ENCODE measurements around the gene CDK6. TPM values are rescaled to one million over a fixed set of nuclear protein-coding genes. Genes with fewer than 3 reads are reported as not detected.

Gene CDK6
- total and polyA plus RNA-seq, 2 of the 8 experiments (the other 6 are each of a cell fraction or from before 2014, with no cell fraction given), result 5.9 to 18.9 TPM

GRCh38 chr7:92647652-92648051 is 188.7 kb downstream of the CDK6 start:
- H2AK5ac ChIP-seq (ENCODE audit: low read depth, low read length), result no peak overlapping the region
- no peak overlapping the region for H3K56ac ChIP-seq (replicated peaks; ENCODE audit: insufficient read length, low read depth, low read length)
- FAIRE-seq (no peak), DNase-seq (ENCODE audit: low read depth in 1 of 2, low spot score in 2 of 2) (no peak)
- no peaks in the 10 kb centered on the region for H3K36me3 ChIP-seq (ENCODE audit: control insufficient read depth in 2 of 4, insufficient read depth in 4 of 4, low read length in 3 of 4)
- H2BK5ac ChIP-seq (ENCODE audit: low read depth, low read length), result no peak overlapping the region
- no peak overlapping the region for H4K91ac ChIP-seq (replicated peaks; ENCODE audit: insufficient read length, low read length)
- H3K18ac ChIP-seq (ENCODE audit: extremely low read depth, low read length), result no peak overlapping the region
- H3K14ac ChIP-seq (ENCODE audit: insufficient read length), result no peak overlapping the region
- H4K5ac ChIP-seq (ENCODE audit: insufficient read length, low read depth, low read length), result no peak overlapping the region
- H2AFZ ChIP-seq (ENCODE audit: low read length), result no peak overlapping the region
- H2BK120ac ChIP-seq (replicated peaks; ENCODE audit: low read depth, low read length), result no peak overlapping the region
- WGBS, 2 experiments (ENCODE audit: extremely low coverage in 1 of 2, insufficient coverage in 1 of 2, insufficient read length in 1 of 2, insufficient replicate concordance in 2 of 2, low coverage in 1 of 2, low lambda C conversion rate in 2 of 2, missing lambda C conversion rate in 1 of 2), result 82% methylated on average over 2 of the region's 2 CpGs; no CpG with 5 or more reads in 1 of the 2 experiments
- H3K9ac ChIP-seq (replicated peaks in 1 of 4; ENCODE audit: extremely low read depth in 1 of 4, low read depth in 3 of 4, low read length in 3 of 4), result no peak overlapping the region
- no peak overlapping the region for H3K4ac ChIP-seq (replicated peaks; ENCODE audit: insufficient read length, low read depth, low read length)
- H2BK15ac ChIP-seq (ENCODE audit: low read length), result no peak overlapping the region
- no peak overlapping the region for H3K27ac ChIP-seq (ENCODE audit: low read depth, low read length)
- no peak overlapping the region for H3K4me3 ChIP-seq (ENCODE audit: extremely low read depth in 1 of 4, insufficient read depth in 2 of 4, low read depth in 3 of 4, low read length in 4 of 4)
- H4K8ac ChIP-seq (ENCODE audit: extremely low read depth, insufficient read depth, low read length), result no peak overlapping the region
- no peaks in the 10 kb centered on the region for H3K79me2 ChIP-seq (ENCODE audit: control insufficient read depth in 1 of 2, insufficient read depth in 2 of 2, low read length in 2 of 2)
- no peak overlapping the region for H3K4me2 ChIP-seq (ENCODE audit: insufficient read depth in 1 of 2, low read depth in 2 of 2, low read length in 2 of 2)
- H3K79me1 ChIP-seq (ENCODE audit: low read depth, low read length), result no peaks in the 10 kb centered on the region
- no peak overlapping the region for H2BK20ac ChIP-seq (ENCODE audit: low read length)
- POLR2A ChIA-PET (ENCODE audit: partially characterized antibody), result no interaction called here
- H3K23ac ChIP-seq (ENCODE audit: insufficient read length), result no peak overlapping the region
- H3K4me1 ChIP-seq (replicated peaks in 1 of 4; ENCODE audit: control insufficient read depth in 3 of 4, insufficient read depth in 4 of 4, low read length in 3 of 4), result no peaks in the 10 kb centered on the region
- no peaks in the 10 kb centered on the region for H3K27me3 ChIP-seq (replicated peaks in 1 of 4; ENCODE audit: control insufficient read depth in 3 of 4, extremely low read depth in 1 of 4, insufficient read depth in 3 of 4, low read length in 3 of 4)
- no peak overlapping the region for H2BK12ac ChIP-seq (ENCODE audit: low read depth, low read length)
- H3K9me3 ChIP-seq (ENCODE audit: insufficient read depth in 2 of 2, low read depth in 1 of 2, low read length in 1 of 2), result no peaks in the 10 kb centered on the region
- CTCF ChIA-PET (ENCODE audit: partially characterized antibody), result interaction anchor here (0.6 kb wide), 1 partner anchor 182 kb away, joined by 3 read pairs; no protein-coding TSS in a partner anchor
- no peaks in the 10 kb centered on the region for H4K20me1 ChIP-seq (replicated peaks in 1 of 2; ENCODE audit: control insufficient read depth in 1 of 2, insufficient read depth in 2 of 2, low read length in 2 of 2)
- H3K23me2 ChIP-seq (ENCODE audit: low read depth, low read length), result no peaks in the 10 kb centered on the region

Data from H1 (cell line).